ENCODE results near the gene RORB. TPM values are rescaled to one million over a fixed set of nuclear protein-coding genes. Genes with fewer than 3 reads are reported as not detected.

Gene RORB
- total RNA-seq, 4 donors from 2014 or later: 0.25 to 0.72 (median 0.50) TPM

DNA sequence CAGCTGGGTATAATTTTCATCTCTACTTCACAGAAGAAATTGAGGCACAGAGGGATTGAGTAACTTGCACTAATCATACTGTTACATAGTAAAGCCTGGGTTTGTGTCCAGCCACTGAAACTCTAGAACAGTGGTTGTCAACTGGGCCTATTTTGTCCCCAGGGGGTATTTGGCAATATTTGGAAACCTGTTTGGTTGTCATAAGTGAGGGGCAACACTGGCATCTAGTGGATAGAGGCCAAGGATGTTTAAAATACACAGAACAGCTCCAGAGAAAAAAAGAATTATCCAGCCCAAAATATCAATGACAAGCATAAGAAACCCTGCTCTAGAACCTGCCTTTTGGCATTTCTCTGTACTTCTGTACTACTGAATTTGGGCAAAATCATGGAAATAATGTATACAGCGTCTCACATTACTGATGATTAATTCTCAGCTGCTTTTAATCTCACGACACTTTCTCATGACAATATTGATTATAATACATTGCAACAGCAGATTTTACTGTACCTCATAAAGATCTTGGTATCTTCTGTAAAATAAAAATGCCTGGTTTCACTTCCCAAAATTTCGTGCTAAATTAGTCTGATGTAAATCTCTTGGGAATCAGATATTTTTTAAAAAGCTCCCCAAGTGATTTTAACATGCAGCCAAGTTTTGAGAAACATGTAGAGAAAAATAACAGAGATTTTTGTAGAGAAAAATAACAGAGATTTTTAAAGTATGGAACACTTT, 112.7 kb downstream of the RORB start:
- Histone ChIP-seq H3K36me3 (no peaks in the 10 kb centered on the region), H3K4me3 (no peak overlapping the region), H3K27ac (no peak overlapping the region), H3K9me3 (no peaks in the 10 kb centered on the region), H3K4me1 (no peaks in the 10 kb centered on the region), H3K27me3 (no peaks in the 10 kb centered on the region)
- WGBS: 50% methylated on average over 3 of the region's 3 CpGs
- DNase-seq (ENCODE audit: low spot score in 2 of 2): no peak
- TF ChIP-seq CTCF (IDR thresholded peaks at IDR 0.05) (no peak), POLR2A (IDR thresholded peaks at IDR 0.05) (no peak), POLR2AphosphoS5 (IDR thresholded peaks at IDR 0.05) (no peak)

DNA sequence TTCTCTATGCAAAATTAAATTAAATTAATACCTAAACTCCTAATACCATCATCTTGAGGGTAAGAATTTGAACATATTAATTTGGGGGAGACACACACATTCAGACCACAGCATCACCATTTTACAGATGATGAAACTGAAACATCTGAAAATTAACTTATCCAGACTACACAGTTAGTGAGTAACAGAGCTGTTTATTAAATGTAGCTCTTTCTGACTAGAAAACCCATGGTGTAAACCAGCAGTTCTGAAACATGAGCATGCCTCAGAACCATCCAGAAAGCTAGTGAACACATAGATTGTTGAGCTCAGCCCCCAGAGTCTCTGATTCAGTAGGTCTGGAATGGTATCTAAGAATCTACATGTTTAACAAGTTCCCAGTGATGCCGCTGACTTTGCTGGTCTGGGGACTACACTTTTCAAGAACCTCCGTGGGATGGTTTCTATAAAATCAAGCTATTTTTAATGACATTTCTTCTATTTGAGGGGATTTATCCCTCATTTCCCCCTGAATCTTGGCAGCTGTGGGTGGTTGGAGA, 113.5 kb downstream of the RORB start:
- DNase-seq (ENCODE audit: low spot score in 2 of 2): no peak
- no peaks in the 10 kb centered on the region for H3K9me3 ChIP-seq
- H3K4me3 ChIP-seq: no peak overlapping the region
- 90% methylated on average over 2 of the region's 2 CpGs for WGBS
- no peaks in the 10 kb centered on the region for H3K36me3 ChIP-seq
- TF ChIP-seq CTCF (IDR thresholded peaks at IDR 0.05) (no peak), POLR2A (IDR thresholded peaks at IDR 0.05) (no peak), EP300 (IDR thresholded peaks at IDR 0.05) (no peak), POLR2AphosphoS5 (IDR thresholded peaks at IDR 0.05) (no peak)
- H3K27me3 ChIP-seq: no peaks in the 10 kb centered on the region
- H3K4me1 ChIP-seq: no peaks in the 10 kb centered on the region
- H3K27ac ChIP-seq: no peak overlapping the region

DNA sequence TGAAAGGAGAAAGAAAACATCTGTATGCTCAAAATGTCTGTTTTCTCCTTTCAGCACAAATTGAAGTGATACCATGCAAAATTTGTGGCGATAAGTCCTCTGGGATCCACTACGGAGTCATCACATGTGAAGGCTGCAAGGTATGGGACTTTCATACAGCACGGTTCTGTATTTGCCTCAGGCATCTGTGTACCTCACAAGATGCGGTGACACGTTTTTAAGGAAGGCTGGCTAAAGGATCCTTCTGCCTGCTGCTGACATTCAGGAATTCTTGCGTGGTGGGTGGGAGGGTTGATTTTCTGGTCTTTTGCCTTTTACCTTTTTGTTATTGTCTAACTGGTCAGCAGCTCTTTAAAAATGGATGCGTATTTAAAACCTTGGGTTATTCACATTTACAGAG, 133.1 kb downstream of the RORB start:
- TF ChIP-seq CTCF (IDR thresholded peaks at IDR 0.05) (no peak), POLR2AphosphoS5 (IDR thresholded peaks at IDR 0.05) (no peak), EP300 (IDR thresholded peaks at IDR 0.05) (no peak), POLR2A (IDR thresholded peaks at IDR 0.05) (no peak)
- Histone ChIP-seq H3K27ac (no peak overlapping the region), H3K9me3 (no peaks in the 10 kb centered on the region), H3K4me1 (no peaks in the 10 kb centered on the region), H3K36me3 (no peaks in the 10 kb centered on the region), H3K27me3 (no peaks in the 10 kb centered on the region), H3K4me3 (no peak overlapping the region)
- no peak for DNase-seq (ENCODE audit: low spot score in 2 of 2)
- WGBS: 50% methylated on average over 7 of the region's 7 CpGs

- H3K4me3 ChIP-seq: no peak overlapping the region
- H3K27ac ChIP-seq: no peak overlapping the region
- DNase-seq (ENCODE audit: low spot score in 2 of 2): no peak
- 69% methylated on average over 1 of the region's 1 CpG for WGBS
- H3K4me1 ChIP-seq: no peaks in the 10 kb centered on the region
- TF ChIP-seq CTCF (IDR thresholded peaks at IDR 0.05) (no peak), POLR2A (IDR thresholded peaks at IDR 0.05) (no peak), POLR2AphosphoS5 (IDR thresholded peaks at IDR 0.05) (no peak), EP300 (IDR thresholded peaks at IDR 0.05) (no peak)
- H3K27me3 ChIP-seq: no peaks in the 10 kb centered on the region
- no peaks in the 10 kb centered on the region for H3K36me3 ChIP-seq
- H3K9me3 ChIP-seq: no peaks in the 10 kb centered on the region
Observed at GRCh38 chr9:74639112-74639511, 142.0 kb downstream of the RORB start.

DNA sequence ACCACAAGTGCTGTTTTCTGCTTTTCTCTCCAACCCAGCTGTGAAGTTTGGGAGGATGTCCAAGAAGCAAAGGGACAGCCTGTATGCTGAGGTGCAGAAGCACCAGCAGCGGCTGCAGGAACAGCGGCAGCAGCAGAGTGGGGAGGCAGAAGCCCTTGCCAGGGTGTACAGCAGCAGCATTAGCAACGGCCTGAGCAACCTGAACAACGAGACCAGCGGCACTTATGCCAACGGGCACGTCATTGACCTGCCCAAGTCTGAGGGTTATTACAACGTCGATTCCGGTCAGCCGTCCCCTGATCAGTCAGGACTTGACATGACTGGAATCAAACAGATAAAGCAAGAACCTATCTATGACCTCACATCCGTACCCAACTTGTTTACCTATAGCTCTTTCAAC, 145.2 kb downstream of the RORB start:
- H3K36me3 ChIP-seq: no peaks in the 10 kb centered on the region
- TF ChIP-seq POLR2AphosphoS5 (IDR thresholded peaks at IDR 0.05) (no peak), POLR2A (IDR thresholded peaks at IDR 0.05) (no peak), EP300 (IDR thresholded peaks at IDR 0.05) (no peak), CTCF (IDR thresholded peaks at IDR 0.05) (no peak)
- H3K9me3 ChIP-seq: no peaks in the 10 kb centered on the region
- H3K27ac ChIP-seq: no peak overlapping the region
- WGBS: 91% methylated on average over 12 of the region's 12 CpGs
- DNase-seq (ENCODE audit: low spot score in 2 of 2): no peak
- H3K27me3 ChIP-seq: no peaks in the 10 kb centered on the region
- no peak overlapping the region for H3K4me3 ChIP-seq
- H3K4me1 ChIP-seq: no peaks in the 10 kb centered on the region

All from suprapubic skin (tissue), 4 donors.